GM12873 (cell line): ENCODE measurements around the gene HNRNPL.

Experiments used
- TF ChIP-seq, protein P1 (sequence below): IDR thresholded peaks from 2 replicates; pipeline ENCODE4 v1.5.1; 2012; ENCODE audit warnings: low read depth, mild to moderate bottlenecking, moderate library complexity, low read length, control low read depth; ENCODE audit not compliant: insufficient read depth; ENCODE audit errors: missing control alignments

HNRNPL gene

DNA sequence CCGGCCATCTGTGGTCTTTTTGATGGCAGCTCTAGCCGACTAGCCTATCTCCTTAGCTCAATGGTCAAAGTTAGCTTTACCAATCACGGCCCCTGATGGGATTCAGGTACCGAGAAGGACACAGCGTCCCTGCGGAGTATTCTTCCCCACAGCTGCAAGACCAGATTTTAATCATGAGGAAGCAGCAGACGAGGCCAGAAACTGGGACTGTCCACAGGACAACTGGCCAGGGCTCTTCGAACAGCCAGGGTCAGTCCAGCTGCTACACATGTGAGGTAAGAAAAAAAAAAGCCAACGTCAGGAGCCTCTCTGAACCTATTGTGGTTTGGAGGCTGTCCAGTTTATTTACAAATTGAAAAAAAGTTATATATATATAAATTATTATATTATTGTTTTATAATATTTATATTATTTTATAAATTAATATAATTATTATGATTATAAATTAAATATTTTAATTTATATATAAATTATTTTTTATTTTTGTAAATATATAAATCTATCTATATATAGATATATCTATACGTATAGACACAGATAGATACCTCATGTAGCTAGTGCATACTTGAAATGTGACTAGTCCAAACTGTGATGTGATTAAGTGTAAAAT lies 17.5 kb upstream of the HNRNPL start:
- TF ChIP-seq, protein P1, sequence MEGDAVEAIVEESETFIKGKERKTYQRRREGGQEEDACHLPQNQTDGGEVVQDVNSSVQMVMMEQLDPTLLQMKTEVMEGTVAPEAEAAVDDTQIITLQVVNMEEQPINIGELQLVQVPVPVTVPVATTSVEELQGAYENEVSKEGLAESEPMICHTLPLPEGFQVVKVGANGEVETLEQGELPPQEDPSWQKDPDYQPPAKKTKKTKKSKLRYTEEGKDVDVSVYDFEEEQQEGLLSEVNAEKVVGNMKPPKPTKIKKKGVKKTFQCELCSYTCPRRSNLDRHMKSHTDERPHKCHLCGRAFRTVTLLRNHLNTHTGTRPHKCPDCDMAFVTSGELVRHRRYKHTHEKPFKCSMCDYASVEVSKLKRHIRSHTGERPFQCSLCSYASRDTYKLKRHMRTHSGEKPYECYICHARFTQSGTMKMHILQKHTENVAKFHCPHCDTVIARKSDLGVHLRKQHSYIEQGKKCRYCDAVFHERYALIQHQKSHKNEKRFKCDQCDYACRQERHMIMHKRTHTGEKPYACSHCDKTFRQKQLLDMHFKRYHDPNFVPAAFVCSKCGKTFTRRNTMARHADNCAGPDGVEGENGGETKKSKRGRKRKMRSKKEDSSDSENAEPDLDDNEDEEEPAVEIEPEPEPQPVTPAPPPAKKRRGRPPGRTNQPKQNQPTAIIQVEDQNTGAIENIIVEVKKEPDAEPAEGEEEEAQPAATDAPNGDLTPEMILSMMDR = no peak

DNA sequence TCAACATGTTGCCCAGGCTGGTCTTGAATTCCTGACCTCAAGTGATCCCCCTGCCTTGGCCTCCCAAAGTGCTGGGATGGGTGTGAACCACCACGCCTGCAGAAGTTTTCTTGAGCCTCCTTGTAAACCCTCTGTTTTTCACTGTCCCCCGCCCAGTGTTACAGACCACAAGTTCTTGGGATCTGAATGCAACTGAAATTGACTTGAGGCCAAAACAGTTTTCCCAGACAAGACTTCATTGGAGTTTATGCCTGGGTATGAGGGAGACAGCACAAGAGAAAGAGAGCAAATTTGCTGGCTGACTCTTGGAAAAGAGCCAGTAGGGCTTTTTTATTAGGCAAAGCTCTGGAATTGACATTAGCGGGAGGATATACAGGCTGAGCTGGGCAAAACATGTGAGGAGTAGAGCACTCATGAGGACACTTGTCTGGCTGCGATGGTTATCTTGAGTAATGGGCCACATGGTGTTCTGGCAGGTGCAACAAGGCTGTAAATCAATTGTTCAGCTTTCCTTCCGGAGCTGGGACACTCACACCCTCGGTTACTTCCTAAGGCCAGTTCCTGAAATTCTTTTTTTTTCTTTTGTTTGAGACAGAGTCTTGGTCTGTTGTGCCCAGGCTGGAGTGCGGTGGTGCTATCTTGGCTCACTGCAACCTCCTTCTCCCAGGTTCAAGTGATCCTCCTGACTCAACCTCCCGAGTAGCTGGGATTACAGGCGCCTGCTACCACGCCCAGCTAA lies 12.7 kb upstream of the HNRNPL start:
- TF ChIP-seq, protein P1 = no peak

DNA sequence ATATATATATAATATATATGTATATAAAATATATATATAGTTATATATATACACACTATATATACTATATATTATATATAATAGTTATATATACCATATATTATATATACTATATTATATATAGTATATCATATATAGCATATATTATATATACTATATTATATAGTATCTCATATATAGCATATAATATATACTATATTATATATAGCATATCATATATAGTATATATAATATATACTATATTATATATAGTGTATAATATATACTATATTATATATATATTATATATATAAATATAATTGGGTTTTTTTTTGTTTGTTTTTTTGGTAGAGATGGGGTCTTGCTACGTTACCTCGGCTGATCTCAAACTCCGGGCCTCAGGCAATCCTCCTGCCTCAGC lies 11.6 kb upstream of the HNRNPL start:
- TF ChIP-seq, protein P1 = no peak

DNA sequence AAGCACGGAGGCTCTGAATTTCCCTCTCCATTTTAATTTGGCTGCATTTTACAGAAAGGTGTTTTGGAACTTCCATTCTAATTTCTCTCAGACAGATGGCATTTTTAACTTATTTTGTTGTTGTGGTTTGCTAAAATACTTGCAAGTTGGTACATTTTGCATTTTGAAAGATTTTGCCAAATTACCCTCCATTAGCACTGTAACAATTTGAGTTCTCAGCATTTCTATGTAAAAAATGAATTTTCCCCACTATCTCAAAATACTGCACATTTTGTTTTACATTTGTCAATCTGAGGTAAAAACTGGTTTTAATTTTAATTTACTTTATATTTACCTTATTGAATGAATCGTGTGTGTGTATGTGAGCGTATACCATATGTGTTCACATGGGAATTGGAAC lies 7.0 kb upstream of the HNRNPL start:
- TF ChIP-seq, protein P1 = no peak

DNA sequence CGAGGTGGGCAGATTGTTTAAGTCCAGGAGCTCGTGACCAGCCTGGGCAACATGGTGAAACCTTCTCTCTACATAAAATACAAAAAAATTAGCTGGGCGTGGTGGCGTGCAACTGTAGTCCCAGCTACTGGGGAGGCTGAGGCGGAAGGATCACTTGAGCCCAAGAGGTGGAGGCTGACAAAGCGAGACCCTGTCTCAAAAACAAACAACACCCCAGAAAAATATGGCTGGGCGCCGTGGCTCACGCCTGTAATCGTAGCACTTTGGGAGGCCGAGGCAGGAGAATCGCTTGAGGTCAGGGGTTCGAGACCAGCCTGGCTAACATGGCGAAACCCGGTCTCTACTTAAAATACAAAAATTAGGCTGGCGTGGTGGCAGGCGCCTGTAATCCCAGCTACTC lies 3.4 kb upstream of the HNRNPL start:
- TF ChIP-seq, protein P1 = no peak

DNA sequence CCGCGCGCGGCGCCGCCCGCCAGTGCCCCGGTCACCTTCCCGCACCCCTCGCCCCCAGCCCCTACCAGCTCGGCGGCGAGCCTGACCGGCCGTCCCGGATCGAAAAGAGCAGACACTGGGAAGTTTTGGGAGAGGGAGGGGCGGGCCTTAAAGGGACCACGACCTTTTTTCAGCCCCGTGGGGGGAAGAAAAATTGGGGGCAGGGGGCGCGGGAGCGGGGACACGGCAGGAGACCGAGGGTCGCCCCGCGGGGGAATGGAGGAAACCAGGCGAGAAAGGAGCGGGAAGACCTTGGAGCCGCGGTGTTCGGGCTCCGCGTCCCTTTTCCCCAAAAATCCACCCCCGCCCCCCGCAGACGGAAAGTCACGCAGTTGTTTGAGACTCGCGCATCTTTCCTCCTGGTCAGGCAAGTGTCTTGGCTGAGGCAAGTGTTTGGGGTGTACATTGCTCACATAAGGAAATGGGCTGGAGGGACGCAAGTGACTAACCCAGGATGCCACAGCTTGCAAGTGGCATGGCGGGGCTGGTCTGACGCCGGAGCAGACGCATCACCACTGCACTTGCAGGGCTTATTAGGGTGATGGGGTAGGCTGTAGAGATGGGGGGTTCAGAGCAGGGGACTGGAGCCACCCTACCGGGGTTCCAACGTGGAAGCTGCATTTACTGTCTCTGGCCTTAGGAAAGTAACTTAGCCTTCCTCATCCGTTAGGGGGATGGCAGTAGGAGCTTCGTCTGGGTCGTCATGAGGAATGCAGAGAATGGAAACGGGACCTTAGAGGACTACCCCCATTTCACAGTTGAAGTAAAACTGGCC lies 2.7 kb upstream of the HNRNPL start:
- TF ChIP-seq, protein P1 = no peak

DNA sequence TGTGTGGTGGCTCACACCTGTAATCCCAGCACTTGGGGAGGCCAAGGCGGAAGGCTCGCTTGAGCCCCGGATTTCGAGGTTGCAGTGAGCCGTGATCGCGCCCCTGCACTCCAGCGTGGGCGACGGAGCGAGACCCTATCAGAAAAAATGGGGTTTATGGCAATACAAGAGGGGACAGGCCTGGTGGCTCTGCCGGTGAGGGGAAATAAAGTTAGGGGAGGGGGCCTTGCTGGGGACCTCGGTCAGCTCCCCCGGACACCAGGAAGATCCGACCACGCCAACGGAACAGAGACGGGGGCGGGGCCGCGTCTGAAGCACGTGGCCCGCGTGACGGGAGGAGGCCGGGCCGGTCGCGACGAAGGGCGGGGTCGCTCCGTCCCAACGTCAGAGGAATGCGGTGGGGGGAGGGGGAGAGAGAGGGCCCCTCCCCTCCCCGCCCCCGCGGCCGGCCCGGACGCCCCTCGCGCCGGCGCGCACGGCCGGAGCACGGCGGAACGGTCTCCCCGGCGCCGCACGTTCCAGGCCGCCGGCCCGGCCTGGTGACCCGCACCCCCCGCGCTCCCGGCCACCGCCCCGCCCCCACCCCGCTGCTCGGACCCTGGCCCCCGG lies 1.9 kb upstream of the HNRNPL start:
- TF ChIP-seq, protein P1 = no peak
